Prostate gland (tissue), 2 donors: ENCODE results near the gene CELF3. TPM values are rescaled to one million over a fixed set of nuclear protein-coding genes. Genes with fewer than 3 reads are reported as not detected.
"Not testable (repeated sequence)": the region's sequence is repeated elsewhere in the genome, so short reads cannot be mapped to it uniquely, and the experiment has no call there.

ENCODE experiments used
- DNase-seq: peaks from one replicate; pipeline ENCODE4 v3.0.0-alpha.2; 2019; ENCODE audit warnings: low spot score
- H3K27ac ChIP-seq, 2 donors: fragments of 200-600 bp; sonication (generic); 2 replicates each; pipeline ENCODE4 v1.5.1; 2017 to 2019
- H3K27me3 ChIP-seq: fragments of 200-600 bp; sonication (generic); replicated peaks from 2 replicates; pipeline ENCODE4 v1.5.1; 2019; ENCODE audit not compliant: insufficient read depth
- H3K36me3 ChIP-seq, 2 donors: fragments of 200-600 bp; sonication (generic); 1 replicate in 1 of 2; 2 replicates in 1 of 2; pipeline versions ENCODE4 v1.5.1 to v1.8.1; 2017 to 2019
- H3K4me1 ChIP-seq: fragments of 200-600 bp; sonication (generic); replicated peaks from 2 replicates; pipeline ENCODE4 v1.5.1; 2019
- H3K4me3 ChIP-seq, 2 donors: fragments of 200-600 bp; sonication (generic); 2 replicates each; pipeline ENCODE4 v1.5.1; 2017 to 2019
- H3K9me3 ChIP-seq: fragments of 200-600 bp; sonication (generic); 2 replicates; pipeline ENCODE4 v1.5.1; 2017
- CTCF ChIP-seq, 4 experiments: fragments of 200-600 bp in 2 of 4; fragments of 450-650 bp in 2 of 4; sonication (generic) in 2 of 4; IDR thresholded peaks; 1 replicate in 3 of 4; 2 replicates in 1 of 4; pipeline ENCODE4 v1.5.1; 2016 to 2019; ENCODE audit warnings: antibody characterized with exemption in 4 of 4, mild to moderate bottlenecking in 2 of 4, moderate library complexity in 2 of 4
- POLR2A ChIP-seq: fragments of 450-650 bp; IDR thresholded peaks from one replicate; pipeline ENCODE4 v1.6.1; 2016; ENCODE audit warnings: antibody characterized with exemption, mild to moderate bottlenecking
- POLR2AphosphoS5 ChIP-seq: sonication (generic); formaldehyde crosslinking; IDR thresholded peaks from one replicate; pipeline ENCODE4 v1.6.1; 2017; ENCODE audit warnings: antibody characterized with exemption
- WGBS: methylation state at CpG from one replicate; pipeline ENCODE4 v1.1.5; 2018; 5-methylcytosine and 5-hydroxymethylcytosine counted together
- intact Hi-C: fragments of 100-400 bp; cut with DNase I; formaldehyde crosslinking; loops from one replicate; pipeline ENCODE4 v1.14.2; 2022
- total RNA-seq, 2 donors: library from RNA; depleted of rRNA; stranded (reverse); fragments of >200 nt; gene quantifications; one replicate each; pipeline ENCODE4 v1.1.0, GENCODE V29; 2016

Gene CELF3
- total RNA-seq, 2 donors from 2014 or later = 0.34 TPM; not detected in 1

GRCh38 chr1:151737026-151737425 lies 20.4 kb upstream of the CELF3 start:
- H3K9me3 ChIP-seq = no peaks in the 10 kb centered on the region
- no peaks in the 10 kb centered on the region for H3K27me3 ChIP-seq
- intact Hi-C loops = no loop called here
- 89% methylated on average over 2 of the region's 2 CpGs for WGBS
- no peak overlapping the region for H3K27ac ChIP-seq
- no peak overlapping the region for H3K4me3 ChIP-seq
- no peak for TF ChIP-seq CTCF (IDR thresholded peaks at IDR 0.05)
- TF ChIP-seq POLR2AphosphoS5 = no peak
- no peak for TF ChIP-seq POLR2A
- no peaks in the 10 kb centered on the region for H3K36me3 ChIP-seq
- DNase-seq = no peak
- H3K4me1 ChIP-seq = peaks cover 7% of the 10 kb centered on the region

GRCh38 chr1:151733995-151734394 lies 17.4 kb upstream of the CELF3 start:
- 92% methylated on average over 9 of the region's 9 CpGs for WGBS
- not testable (repeated sequence) for H3K4me1 ChIP-seq, H3K9me3 ChIP-seq, H3K27ac ChIP-seq, H3K27me3 ChIP-seq, DNase-seq, H3K36me3 ChIP-seq, H3K4me3 ChIP-seq
- intact Hi-C loops = loop anchor here (2.0 to 5.0 kb wide), 3 partner anchors 37 to 199 kb away; no protein-coding TSS in a partner anchor

DNA sequence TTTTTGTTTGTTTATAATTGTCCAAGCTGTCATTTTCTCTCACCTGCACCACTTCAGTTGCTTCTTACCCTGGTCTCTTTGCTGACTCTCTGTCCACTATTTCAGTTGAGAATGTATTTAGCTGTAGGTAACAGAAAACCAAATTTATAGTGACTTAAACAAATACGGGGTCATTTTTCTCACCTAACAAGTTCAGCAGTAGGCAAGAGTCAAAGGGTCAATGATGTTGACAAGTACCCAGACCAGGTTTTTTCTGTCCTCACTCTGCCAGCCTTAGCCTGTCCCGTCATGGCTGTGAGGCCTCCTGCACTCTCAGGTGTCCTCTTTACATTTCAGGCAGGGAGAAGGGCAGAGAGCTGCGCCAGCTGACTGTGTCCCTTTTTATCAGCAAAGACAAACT lies 16.5 kb upstream of the CELF3 start:
- no peaks in the 10 kb centered on the region for H3K4me1 ChIP-seq
- no peaks in the 10 kb centered on the region for H3K36me3 ChIP-seq
- H3K27me3 ChIP-seq = no peaks in the 10 kb centered on the region
- H3K4me3 ChIP-seq = no peak overlapping the region
- intact Hi-C loops = loop anchor here (5.0 kb wide), 1 partner anchor 36 kb away; no protein-coding TSS in a partner anchor
- TF ChIP-seq POLR2A (no peak), CTCF (IDR thresholded peaks at IDR 0.05) (no peak), POLR2AphosphoS5 (no peak)
- DNase-seq = no peak
- WGBS = 64% methylated on average over 3 of the region's 3 CpGs
- no peaks in the 10 kb centered on the region for H3K9me3 ChIP-seq
- H3K27ac ChIP-seq = no peak overlapping the region

- Histone ChIP-seq H3K9me3 (no peaks in the 10 kb centered on the region), H3K4me1 (no peaks in the 10 kb centered on the region), H3K36me3 (no peaks in the 10 kb centered on the region), H3K27me3 (no peaks in the 10 kb centered on the region), H3K4me3 (no peak overlapping the region), H3K27ac (no peak overlapping the region)
- 79% methylated on average over 4 of the region's 4 CpGs for WGBS
- TF ChIP-seq POLR2A (no peak), POLR2AphosphoS5 (no peak), CTCF (IDR thresholded peaks at IDR 0.05) (no peak)
- no peak for DNase-seq
- intact Hi-C loops = loop anchor here (5.0 kb wide), 2 partner anchors 33 to 283 kb away; no protein-coding TSS in a partner anchor
Measured at GRCh38 chr1:151729966-151730291, 13.3 kb upstream of the CELF3 start.

- Histone ChIP-seq H3K36me3 (no peaks in the 10 kb centered on the region), H3K9me3 (no peaks in the 10 kb centered on the region), H3K27ac (no peak overlapping the region), H3K4me1 (no peaks in the 10 kb centered on the region), H3K27me3 (no peaks in the 10 kb centered on the region), H3K4me3 (no peak overlapping the region)
- TF ChIP-seq CTCF (IDR thresholded peaks at IDR 0.05) (no peak), POLR2A (no peak), POLR2AphosphoS5 (no peak)
- intact Hi-C loops = loop anchor here (5.0 kb wide), 1 partner anchor 282 kb away; no protein-coding TSS in a partner anchor
- DNase-seq = no peak
- 69% methylated on average over 10 of the region's 10 CpGs for WGBS
Measured at GRCh38 chr1:151729157-151729965, 12.8 kb upstream of the CELF3 start.
